22Rv1 (cell line): ENCODE data around the gene HECTD1.
"Not testable (repeated sequence)": the region's sequence is repeated elsewhere in the genome, so short reads cannot be mapped to it uniquely, and the experiment has no call there.

Source experiments
- ZFX ChIP-seq: fragments of 450-650 bp; IDR thresholded peaks from 2 replicates; pipeline ENCODE4 v1.6.1; 2017; ENCODE audit warnings: antibody characterized with exemption, borderline replicate concordance
- TF ChIP-seq, protein P1 (sequence below): fragments of 450-650 bp; IDR thresholded peaks from 2 replicates; pipeline ENCODE4 v1.5.1; 2017; ENCODE audit warnings: mild to moderate bottlenecking

DNA sequence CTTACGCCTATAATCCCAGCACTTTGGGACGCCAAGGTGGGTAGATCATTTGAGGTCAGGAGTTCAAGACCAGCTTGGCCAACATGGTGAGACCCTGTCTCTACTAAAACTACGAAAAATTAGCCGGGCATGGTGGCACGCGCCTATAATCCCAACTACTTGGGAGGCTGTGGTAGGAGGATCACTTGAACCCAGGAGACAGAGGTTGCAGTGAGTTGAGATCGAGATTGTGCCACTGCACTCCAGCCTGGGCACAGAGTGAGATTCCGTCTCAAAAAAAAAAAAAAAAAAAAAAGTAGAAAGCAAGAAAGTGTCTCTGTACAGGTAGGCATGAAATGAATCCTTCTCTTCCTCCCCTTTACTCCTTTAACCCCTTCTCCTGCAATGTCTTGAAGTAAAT is 111.8 kb downstream of the HECTD1 start:
- TF ChIP-seq, protein P1, sequence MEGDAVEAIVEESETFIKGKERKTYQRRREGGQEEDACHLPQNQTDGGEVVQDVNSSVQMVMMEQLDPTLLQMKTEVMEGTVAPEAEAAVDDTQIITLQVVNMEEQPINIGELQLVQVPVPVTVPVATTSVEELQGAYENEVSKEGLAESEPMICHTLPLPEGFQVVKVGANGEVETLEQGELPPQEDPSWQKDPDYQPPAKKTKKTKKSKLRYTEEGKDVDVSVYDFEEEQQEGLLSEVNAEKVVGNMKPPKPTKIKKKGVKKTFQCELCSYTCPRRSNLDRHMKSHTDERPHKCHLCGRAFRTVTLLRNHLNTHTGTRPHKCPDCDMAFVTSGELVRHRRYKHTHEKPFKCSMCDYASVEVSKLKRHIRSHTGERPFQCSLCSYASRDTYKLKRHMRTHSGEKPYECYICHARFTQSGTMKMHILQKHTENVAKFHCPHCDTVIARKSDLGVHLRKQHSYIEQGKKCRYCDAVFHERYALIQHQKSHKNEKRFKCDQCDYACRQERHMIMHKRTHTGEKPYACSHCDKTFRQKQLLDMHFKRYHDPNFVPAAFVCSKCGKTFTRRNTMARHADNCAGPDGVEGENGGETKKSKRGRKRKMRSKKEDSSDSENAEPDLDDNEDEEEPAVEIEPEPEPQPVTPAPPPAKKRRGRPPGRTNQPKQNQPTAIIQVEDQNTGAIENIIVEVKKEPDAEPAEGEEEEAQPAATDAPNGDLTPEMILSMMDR = not testable (repeated sequence)
- TF ChIP-seq ZFX = not testable (repeated sequence)
